A549 (cell line): ENCODE results near the gene ABCC4. TPM values are rescaled to one million over a fixed set of nuclear protein-coding genes. Genes with fewer than 3 reads are reported as not detected.
A peak's percentile ranks its signal among the peaks of the same experiment; 100 is the strongest.

ENCODE experiments used
- ATAC-seq, 2 experiments: fragments of 200-7000 bp in 1 of 2; fragments of >200 bp in 1 of 2; cut with Nextera tagmentation in 1 of 2; cut with Tn5 transposase in 1 of 2; 3 replicates each; pipeline versions ENCODE4 v1.8.0 to v1.9.1; 2018 to 2020; ENCODE audit warnings: mild to moderate bottlenecking in 1 of 2, moderate library complexity in 1 of 2
- CTCF ChIA-PET: fragments of 300-600 bp; sonication (Branson Sonifier 250); formaldehyde crosslinking; extraction: SDS; loops from one replicate; lab custom pipeline; 2021; ENCODE audit warnings: antibody characterized with exemption, inconsistent platforms; lab: Yijun Ruan, JAX
- POLR2A ChIA-PET: fragments of 350-600 bp; formaldehyde crosslinking; extraction: SDS; loops from one replicate; lab custom pipeline; 2021; ENCODE audit warnings: antibody characterized with exemption, inconsistent platforms; lab: Yijun Ruan, JAX
- DNase-seq, 2 experiments: peaks; one replicate each; pipeline versions ENCODE4 v3.0.0 to v3.0.0-alpha.2; 2011 to 2016; ENCODE audit warnings: low read depth in 1 of 2, low spot score in 1 of 2
- FAIRE-seq: peaks from 2 replicates; lab custom pipeline; 2011; peaks lifted over from hg19 to GRCh38; lab: Jason Lieb, UNC
- H3K27ac ChIP-seq, 2 experiments: fragments of >200 bp; sonication (Bioruptor Twin); formaldehyde crosslinking; 3 replicates each; pipeline ENCODE4 v1.5.1; 2016 to 2017
- H3K4me1 ChIP-seq: fragments of >200 bp; sonication (Bioruptor Twin); formaldehyde crosslinking; 3 replicates; pipeline ENCODE4 v1.6.1; 2016
- H3K4me2 ChIP-seq: fragments of >200 bp; sonication (Bioruptor Twin); formaldehyde crosslinking; 3 replicates; pipeline ENCODE4 v1.6.1; 2016
- H3K4me3 ChIP-seq: fragments of >200 bp; sonication (Bioruptor Twin); formaldehyde crosslinking; 3 replicates; pipeline ENCODE4 v1.5.1; 2016
- H3K9me3 ChIP-seq: fragments of >200 bp; sonication (Bioruptor Twin); formaldehyde crosslinking; 3 replicates; pipeline ENCODE4 v1.6.1; 2016
- CBX2 ChIP-seq: fragments of 200-600 bp; sonication (generic); IDR thresholded peaks from 2 replicates; pipeline ENCODE4 v1.6.1; 2016; ENCODE audit warnings: low read depth, mild to moderate bottlenecking, borderline replicate concordance
- CHD4 ChIP-seq: fragments of 200-600 bp; sonication (generic); IDR thresholded peaks from 2 replicates; pipeline ENCODE4 v1.6.1; 2016; ENCODE audit warnings: antibody characterized with exemption, mild to moderate bottlenecking, borderline replicate concordance
- CTCF ChIP-seq: fragments of >200 bp; sonication (Bioruptor Twin); formaldehyde crosslinking; IDR thresholded peaks from 3 replicates; pipeline ENCODE4 v1.5.1; 2016
- EHF ChIP-seq: fragments of 250-450 bp; sonication (Bioruptor Pico); IDR thresholded peaks from 2 replicates; pipeline ENCODE4 v1.5.0; 2020; ENCODE audit warnings: mild to moderate bottlenecking
- EHMT2 ChIP-seq: fragments of 200-600 bp; sonication (generic); IDR thresholded peaks from 2 replicates; pipeline ENCODE4 v1.6.1; 2016; ENCODE audit warnings: antibody characterized with exemption, low read depth, mild to moderate bottlenecking, moderate library complexity
- EP300 ChIP-seq, 2 experiments: fragments of >200 bp; sonication (Bioruptor Twin); formaldehyde crosslinking; IDR thresholded peaks; 2 replicates in 1 of 2; 3 replicates in 1 of 2; pipeline ENCODE4 v1.6.1; 2016 to 2017
- FOXS1 ChIP-seq: fragments of 250-450 bp; sonication (Bioruptor Pico); IDR thresholded peaks from 2 replicates; pipeline ENCODE4 v1.5.0; 2020; ENCODE audit warnings: mild to moderate bottlenecking, moderate library complexity
- HDAC2 ChIP-seq: fragments of 200-600 bp; sonication (generic); IDR thresholded peaks from 2 replicates; pipeline ENCODE4 v1.6.1; 2016
- HEYL ChIP-seq: fragments of 250-450 bp; sonication (Bioruptor Pico); IDR thresholded peaks from 2 replicates; pipeline ENCODE4 v1.8.0; 2021; ENCODE audit warnings: mild to moderate bottlenecking, moderate library complexity
- HOXB5 ChIP-seq: fragments of 250-450 bp; sonication (Bioruptor Pico); IDR thresholded peaks from 2 replicates; pipeline ENCODE4 v1.5.0; 2020; ENCODE audit warnings: mild to moderate bottlenecking, moderate library complexity
- JUN ChIP-seq, 2 experiments: fragments of >200 bp; sonication (Bioruptor Twin); formaldehyde crosslinking; IDR thresholded peaks; 2 replicates in 1 of 2; 3 replicates in 1 of 2; pipeline ENCODE4 v1.6.1; 2016 to 2017
- KDM5A ChIP-seq: fragments of 200-600 bp; sonication (generic); IDR thresholded peaks from 2 replicates; pipeline ENCODE4 v1.6.1; 2016; ENCODE audit warnings: antibody characterized with exemption, mild to moderate bottlenecking
- MYC ChIP-seq: IDR thresholded peaks from 2 replicates; pipeline ENCODE4 v1.6.1; 2012; ENCODE audit warnings: mild to moderate bottlenecking, inconsistent platforms, low read length, improper control_type of control experiment, borderline replicate concordance
- NPAS2 ChIP-seq: fragments of 250-450 bp; sonication (Bioruptor Pico); IDR thresholded peaks from 2 replicates; pipeline ENCODE4 v1.8.0; 2022; ENCODE audit warnings: mild to moderate bottlenecking, moderate library complexity, borderline replicate concordance
- PBX3 ChIP-seq: IDR thresholded peaks from 2 replicates; pipeline ENCODE4 v1.6.1; 2012
- POLR2A ChIP-seq: IDR thresholded peaks from 2 replicates; pipeline ENCODE4 v1.6.1; 2012; ENCODE audit warnings: mild to moderate bottlenecking, low read length
- RAD21 ChIP-seq, 2 experiments: fragments of >200 bp in 1 of 2; sonication (Bioruptor Twin) in 1 of 2; formaldehyde crosslinking in 1 of 2; IDR thresholded peaks in 1 of 2; conservative IDR thresholded peaks in 1 of 2; 2 replicates in 1 of 2; 3 replicates in 1 of 2; pipeline ENCODE4 v1.6.1; 2012 to 2018; ENCODE audit warnings: inconsistent platforms in 1 of 2
- RCOR1 ChIP-seq: fragments of 150-350 bp; IDR thresholded peaks from 2 replicates; pipeline ENCODE4 v1.6.1; 2014; ENCODE audit warnings: antibody characterized with exemption, low read length, low read depth
- RFX5 ChIP-seq: fragments of 450-650 bp; IDR thresholded peaks from 2 replicates; pipeline ENCODE4 v1.7.1; 2014; ENCODE audit warnings: antibody characterized with exemption, mild to moderate bottlenecking, moderate library complexity
- RNF2 ChIP-seq: fragments of 200-600 bp; sonication (generic); IDR thresholded peaks from 2 replicates; pipeline ENCODE4 v1.6.1; 2016; ENCODE audit warnings: low read depth, mild to moderate bottlenecking, antibody characterized with exemption, moderate library complexity, borderline replicate concordance
- SREBF2 ChIP-seq: fragments of 450-650 bp; IDR thresholded peaks from 2 replicates; pipeline ENCODE4 v1.6.1; 2014; ENCODE audit warnings: mild to moderate bottlenecking, moderate library complexity
- ZC3H11A ChIP-seq: fragments of 450-650 bp; IDR thresholded peaks from 2 replicates; pipeline ENCODE4 v1.6.1; 2014; ENCODE audit warnings: antibody characterized with exemption, mild to moderate bottlenecking
- ZNF302 ChIP-seq: fragments of 250-450 bp; sonication (Bioruptor Pico); IDR thresholded peaks from 2 replicates; pipeline ENCODE4 v1.9.0; 2021; ENCODE audit warnings: inconsistent platforms, mild to moderate bottlenecking, moderate library complexity
- WGBS: methylation state at CpG from one replicate; pipeline ENCODE4 v1.1.6; 2017; ENCODE audit errors: missing lambda C conversion rate; 5-methylcytosine and 5-hydroxymethylcytosine counted together
- polyA plus RNA-seq, 4 experiments: library from polyadenylated mRNA; depleted of rRNA in 3 of 4; stranded (reverse); fragments of >200 nt; fragmentation: RNase III in 1 of 4; extraction: RNeasy Plus Mini Kit Qiagen cat#74134 plus additional on column Dnase treatment in 1 of 4; gene quantifications; 2 replicates in 3 of 4; 3 replicates in 1 of 4; pipeline ENCODE4 v1.2.3, GENCODE V29; 2011 to 2017
- TF ChIP-seq, protein P1 (sequence below): fragments of 200-600 bp; sonication (generic); IDR thresholded peaks from 2 replicates; pipeline ENCODE4 v1.6.1; 2016; ENCODE audit warnings: antibody characterized with exemption, mild to moderate bottlenecking, moderate library complexity
- TF ChIP-seq, protein P2 (sequence below): IDR thresholded peaks from 2 replicates; pipeline ENCODE4 v1.6.1; 2012; ENCODE audit warnings: low read depth, borderline replicate concordance

ABCC4 gene
- polyA plus RNA-seq, 2 of the 4 experiments (the other 2 are of a cell fraction) = 23.5 to 56.2 TPM

GRCh38 chr13:95181586-95181985 lies 119.7 kb downstream of the ABCC4 start:
- Histone ChIP-seq H3K4me3 (no peak overlapping the region), H3K27ac (no peak overlapping the region; a peak in 1 of 6 replicates), H3K9me3 (no peaks in the 10 kb centered on the region), H3K4me2 (0 out of 3 replicates have a peak overlapping the region, but pooled peaks have one; percentile 36), H3K4me1 (peaks cover 20% of the 10 kb centered on the region)
- ChIA-PET CTCF (interaction anchor here (1.8 to 3.5 kb wide), 3 partner anchors 8 to 223 kb away, joined by 8 to 14 read pairs (median 12); no protein-coding TSS in a partner anchor), POLR2A (no interaction called here)
- no peak for TF ChIP-seq CBX2
- TF ChIP-seq HEYL (CRISPR knock-in tag) = no peak
- no peak for TF ChIP-seq HDAC2
- TF ChIP-seq KDM5A = no peak
- TF ChIP-seq MYC = no peak
- TF ChIP-seq RNF2 = no peak
- no peak for TF ChIP-seq ZNF302
- TF ChIP-seq EP300 (IDR thresholded peaks at IDR 0.05) = no peak
- TF ChIP-seq, protein P1, sequence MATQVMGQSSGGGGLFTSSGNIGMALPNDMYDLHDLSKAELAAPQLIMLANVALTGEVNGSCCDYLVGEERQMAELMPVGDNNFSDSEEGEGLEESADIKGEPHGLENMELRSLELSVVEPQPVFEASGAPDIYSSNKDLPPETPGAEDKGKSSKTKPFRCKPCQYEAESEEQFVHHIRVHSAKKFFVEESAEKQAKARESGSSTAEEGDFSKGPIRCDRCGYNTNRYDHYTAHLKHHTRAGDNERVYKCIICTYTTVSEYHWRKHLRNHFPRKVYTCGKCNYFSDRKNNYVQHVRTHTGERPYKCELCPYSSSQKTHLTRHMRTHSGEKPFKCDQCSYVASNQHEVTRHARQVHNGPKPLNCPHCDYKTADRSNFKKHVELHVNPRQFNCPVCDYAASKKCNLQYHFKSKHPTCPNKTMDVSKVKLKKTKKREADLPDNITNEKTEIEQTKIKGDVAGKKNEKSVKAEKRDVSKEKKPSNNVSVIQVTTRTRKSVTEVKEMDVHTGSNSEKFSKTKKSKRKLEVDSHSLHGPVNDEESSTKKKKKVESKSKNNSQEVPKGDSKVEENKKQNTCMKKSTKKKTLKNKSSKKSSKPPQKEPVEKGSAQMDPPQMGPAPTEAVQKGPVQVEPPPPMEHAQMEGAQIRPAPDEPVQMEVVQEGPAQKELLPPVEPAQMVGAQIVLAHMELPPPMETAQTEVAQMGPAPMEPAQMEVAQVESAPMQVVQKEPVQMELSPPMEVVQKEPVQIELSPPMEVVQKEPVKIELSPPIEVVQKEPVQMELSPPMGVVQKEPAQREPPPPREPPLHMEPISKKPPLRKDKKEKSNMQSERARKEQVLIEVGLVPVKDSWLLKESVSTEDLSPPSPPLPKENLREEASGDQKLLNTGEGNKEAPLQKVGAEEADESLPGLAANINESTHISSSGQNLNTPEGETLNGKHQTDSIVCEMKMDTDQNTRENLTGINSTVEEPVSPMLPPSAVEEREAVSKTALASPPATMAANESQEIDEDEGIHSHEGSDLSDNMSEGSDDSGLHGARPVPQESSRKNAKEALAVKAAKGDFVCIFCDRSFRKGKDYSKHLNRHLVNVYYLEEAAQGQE = no peak
- WGBS = 89% methylated on average over 2 of the region's 2 CpGs
- DNase-seq = no peak
- ATAC-seq = no peak
- FAIRE-seq = no peak

DNA sequence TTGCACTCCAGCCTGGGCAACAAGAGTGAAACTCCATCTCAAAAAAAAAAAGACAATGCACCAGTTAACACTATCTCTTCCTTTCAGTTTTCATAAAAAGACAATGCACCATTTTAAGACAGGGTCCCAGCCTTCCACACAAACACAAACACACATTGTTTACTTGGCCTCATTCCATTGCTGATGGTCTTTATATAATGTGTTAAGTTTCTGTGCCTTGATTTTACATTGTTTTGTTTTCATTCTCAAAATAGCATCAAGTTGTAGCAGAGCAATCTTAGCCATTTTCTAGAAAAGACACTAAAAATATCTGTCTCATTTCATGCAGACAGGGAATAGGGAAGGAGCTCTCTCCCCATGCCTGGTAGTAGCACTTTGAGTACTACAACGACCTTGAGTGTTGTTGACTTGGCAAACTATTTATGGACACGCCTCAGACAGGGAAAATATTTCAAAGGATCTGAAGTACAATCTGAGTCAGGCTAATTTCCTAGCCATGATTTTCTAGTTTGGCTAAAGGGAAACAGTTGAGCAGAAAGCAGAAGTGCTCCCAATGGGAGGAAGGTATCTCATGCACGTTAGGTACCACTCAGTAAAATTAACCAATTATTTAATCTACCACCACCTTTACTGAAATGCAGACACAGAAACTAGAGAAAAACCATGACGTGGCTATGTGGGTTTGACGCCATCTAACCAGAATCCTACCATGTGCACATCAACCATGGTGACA lies 120.6 kb downstream of the ABCC4 start:
- FAIRE-seq (no peak), ATAC-seq (peak in 1 of 2 experiments; percentile 34; a peak in 2 of 6 replicates), DNase-seq (peak in 1 of 2 experiments; percentile 33)
- no peak for TF ChIP-seq FOXS1 (CRISPR knock-in tag)
- no peak for TF ChIP-seq HOXB5 (CRISPR knock-in tag)
- no peak for TF ChIP-seq NPAS2 (CRISPR knock-in tag)
- TF ChIP-seq SREBF2 = no peak
- TF ChIP-seq HEYL (CRISPR knock-in tag) = no peak
- no peak for TF ChIP-seq PBX3
- no peak for TF ChIP-seq MYC
- TF ChIP-seq EHMT2 = no peak
- TF ChIP-seq, protein P2, sequence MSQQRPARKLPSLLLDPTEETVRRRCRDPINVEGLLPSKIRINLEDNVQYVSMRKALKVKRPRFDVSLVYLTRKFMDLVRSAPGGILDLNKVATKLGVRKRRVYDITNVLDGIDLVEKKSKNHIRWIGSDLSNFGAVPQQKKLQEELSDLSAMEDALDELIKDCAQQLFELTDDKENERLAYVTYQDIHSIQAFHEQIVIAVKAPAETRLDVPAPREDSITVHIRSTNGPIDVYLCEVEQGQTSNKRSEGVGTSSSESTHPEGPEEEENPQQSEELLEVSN = no peak
- no peak for TF ChIP-seq EHF (CRISPR knock-in tag)
- TF ChIP-seq JUN (IDR thresholded peaks at IDR 0.05) = no peak
- no peak for TF ChIP-seq CTCF
- no peak for TF ChIP-seq RFX5
- TF ChIP-seq, protein P1 = no peak
- no peak for TF ChIP-seq RCOR1
- TF ChIP-seq POLR2A = no peak
- TF ChIP-seq ZC3H11A = no peak
- TF ChIP-seq CHD4 = no peak
- TF ChIP-seq EP300 (IDR thresholded peaks at IDR 0.05) = no peak
- TF ChIP-seq RAD21 (conservative IDR thresholded peaks at IDR 0.05 in 1 of 2, IDR thresholded peaks at IDR 0.05 in 1 of 2) = no peak
- POLR2A ChIA-PET = no interaction called here
- Histone ChIP-seq H3K4me2 (peak overlapping the region; percentile 36; the same call in 2 of the 3 replicates), H3K4me3 (no peak overlapping the region), H3K27ac (peak overlapping the region in 1 of 2 experiments; percentile 12; a peak in 1 of 6 replicates), H3K4me1 (peaks cover 20% of the 10 kb centered on the region), H3K9me3 (no peaks in the 10 kb centered on the region)
- CTCF ChIA-PET = interaction anchor here (1.8 to 3.5 kb wide), 3 partner anchors 9 to 223 kb away, joined by 8 to 14 read pairs (median 12); no protein-coding TSS in a partner anchor
- WGBS = 67% methylated on average over 5 of the region's 5 CpGs
